GM19351 (cell line): ENCODE data around the gene EYA3.

Experiments used
- ATAC-seq: cut with Tn5 transposase; IDR thresholded peaks from one replicate; pipeline ENCODE4 v1.9.1; 2021; ENCODE audit warnings: mild to moderate bottlenecking, moderate library complexity; ENCODE audit not compliant: unreplicated experiment

EYA3 gene

DNA sequence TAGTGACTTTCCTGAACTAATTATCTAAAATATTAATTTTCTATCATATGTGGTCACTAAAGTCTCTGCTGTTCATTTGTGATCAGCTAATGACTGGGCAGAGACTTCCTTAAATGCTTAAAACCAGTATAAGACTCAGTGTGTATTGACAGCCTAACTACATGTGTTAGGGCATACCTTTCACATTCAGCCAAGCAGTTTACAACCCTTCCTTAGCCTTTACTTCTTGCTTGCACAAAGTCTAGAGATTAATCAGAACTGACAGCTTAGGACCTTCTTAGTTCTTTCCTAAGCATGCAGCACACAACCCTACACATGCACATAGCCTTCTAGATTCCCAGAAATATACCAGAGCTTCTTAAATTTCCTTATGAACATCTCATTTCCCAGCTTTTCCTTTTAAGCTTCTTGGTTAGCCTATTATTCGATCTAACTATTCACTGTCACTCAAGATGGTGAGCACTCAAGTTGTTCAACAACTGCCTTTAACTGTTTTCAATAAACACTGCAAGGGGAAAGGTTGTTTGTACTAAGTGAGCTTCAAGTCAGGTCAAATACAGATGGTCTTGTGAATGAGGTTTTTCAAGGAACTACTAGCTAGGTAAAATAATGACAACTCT lies 13.4 kb downstream of the EYA3 start:
- no peak for ATAC-seq

DNA sequence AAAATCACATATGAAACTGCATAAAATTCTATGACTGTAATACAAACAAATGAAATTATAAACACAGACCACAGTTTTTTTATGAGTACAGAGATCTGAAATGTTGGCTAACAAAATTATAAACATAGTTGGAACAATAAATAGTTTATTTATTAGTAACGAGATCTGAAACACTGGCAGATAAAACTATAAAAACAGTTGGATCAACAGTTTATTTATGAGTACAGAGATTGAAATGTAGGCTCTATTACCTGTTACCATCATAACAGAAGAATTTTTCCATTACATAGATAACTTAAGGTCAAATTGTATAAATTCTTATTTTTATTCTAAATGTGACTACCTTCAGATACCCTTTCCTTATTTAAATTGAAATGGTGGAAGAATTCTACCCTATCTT lies 14.5 kb downstream of the EYA3 start:
- no peak for ATAC-seq

DNA sequence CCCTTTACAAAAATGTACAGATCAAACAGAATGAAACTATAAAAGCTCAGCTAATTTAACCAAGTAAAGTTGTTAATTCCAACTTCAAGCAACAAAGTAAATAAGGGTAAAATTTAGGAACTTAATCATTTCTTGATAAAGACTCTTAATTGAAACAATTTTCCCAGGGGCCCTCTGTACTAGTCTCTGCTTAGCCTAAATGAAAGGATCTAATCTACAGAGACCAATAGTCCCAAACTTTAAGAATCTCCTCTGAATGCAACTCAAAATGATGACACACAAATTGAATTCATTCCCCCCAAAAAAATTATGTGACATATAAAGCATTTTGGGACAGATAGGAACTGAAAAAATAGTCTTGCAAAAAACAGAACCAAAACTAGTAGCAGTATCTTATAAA lies 16.6 kb downstream of the EYA3 start:
- no peak for ATAC-seq

DNA sequence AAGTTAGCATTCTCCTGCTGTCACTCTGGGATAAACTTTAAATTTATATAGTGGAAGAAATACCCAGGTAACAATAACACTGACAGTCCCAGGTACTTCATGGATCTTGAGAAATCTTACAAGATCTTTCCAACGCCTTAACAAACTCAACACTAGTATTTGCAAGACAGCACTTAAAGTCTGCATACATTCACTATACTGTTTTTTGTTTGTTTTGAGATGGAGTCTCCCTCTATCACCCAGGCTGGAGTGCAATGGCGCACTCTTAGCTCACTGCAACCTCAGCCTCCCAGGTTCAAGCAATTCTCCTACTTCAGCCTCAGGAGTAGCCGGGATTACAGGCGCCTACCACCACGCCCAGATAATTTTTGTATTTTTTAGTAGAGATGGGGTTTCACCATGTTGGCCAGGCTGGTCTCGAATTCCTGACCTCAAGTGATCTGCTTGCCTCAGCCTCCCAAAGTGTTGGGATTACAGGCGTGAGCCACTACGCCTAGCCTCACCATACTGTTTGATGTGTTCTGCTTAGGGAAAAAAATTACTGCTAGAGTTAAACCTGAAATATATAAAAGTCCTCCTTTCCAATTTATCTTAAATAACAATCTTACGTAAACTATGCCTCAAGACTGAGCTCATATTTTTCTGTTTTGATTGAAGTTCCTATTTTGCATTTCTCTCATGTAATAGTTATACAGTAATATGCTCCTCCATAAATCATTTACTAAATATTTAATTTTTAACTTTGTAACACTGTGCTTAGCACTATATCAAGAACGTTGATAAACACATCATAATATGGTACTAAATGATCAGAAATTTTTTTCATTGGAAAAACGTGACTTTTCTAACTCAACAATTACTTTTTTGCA lies 17.5 kb downstream of the EYA3 start:
- ATAC-seq = no peak

DNA sequence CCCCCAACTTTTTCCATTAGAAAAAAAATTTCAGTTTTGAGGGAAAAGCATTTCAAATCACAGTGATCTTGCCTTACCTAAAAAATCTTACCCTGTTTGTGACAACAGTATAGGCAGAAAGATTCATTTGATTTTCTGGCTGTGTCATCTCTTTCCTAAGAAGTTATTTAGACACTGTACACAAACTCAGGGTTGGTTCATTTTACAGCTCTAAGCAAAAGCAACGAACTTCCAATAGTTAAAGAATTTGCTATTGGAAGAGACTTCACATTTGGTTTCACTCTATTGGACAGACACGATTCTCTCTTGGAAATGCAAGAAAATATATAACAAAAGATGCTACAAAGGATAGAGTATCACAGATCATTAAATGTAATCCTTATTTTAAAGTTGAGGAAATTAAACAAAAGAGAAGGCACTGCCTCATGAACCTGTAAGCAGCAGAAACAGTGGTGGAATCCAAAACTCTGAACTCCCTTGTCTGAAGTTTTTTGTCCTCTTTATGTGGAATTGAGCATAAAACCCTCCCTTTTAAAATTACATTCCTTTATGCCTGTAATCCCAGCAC lies 20.8 kb downstream of the EYA3 start:
- no peak for ATAC-seq

DNA sequence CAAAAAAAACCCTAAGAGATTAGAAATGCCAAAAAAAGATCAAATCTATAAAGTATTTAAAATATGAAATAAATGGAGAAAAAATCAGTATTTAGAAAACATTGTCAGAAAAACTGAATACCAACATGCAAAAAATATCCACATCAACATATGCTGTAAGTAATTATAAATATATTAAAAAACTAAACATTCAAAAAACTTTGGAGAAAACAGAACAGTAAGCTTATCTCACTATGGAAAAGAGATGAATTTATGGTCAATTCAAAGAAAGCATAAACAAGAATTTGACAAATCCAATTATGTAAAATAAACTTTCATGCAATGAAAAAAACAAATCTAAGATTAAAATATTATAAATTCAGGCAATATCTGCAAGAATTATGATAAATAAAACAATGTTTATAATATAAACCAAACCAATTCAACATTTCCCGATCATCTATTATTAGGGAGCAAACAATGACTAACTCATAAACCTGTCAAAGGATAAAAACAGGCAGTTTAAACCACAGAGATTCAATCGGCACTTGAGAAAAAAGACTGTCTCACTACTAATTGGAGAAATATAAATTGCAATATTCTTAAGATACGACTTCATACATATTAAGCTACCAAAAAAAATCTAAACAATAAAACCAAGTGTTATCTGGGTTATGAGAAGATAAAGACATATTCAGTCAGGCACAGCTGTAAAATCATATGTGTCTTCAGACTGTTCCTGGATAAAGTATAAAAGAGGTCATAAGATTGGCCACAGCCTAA lies 21.8 kb downstream of the EYA3 start:
- ATAC-seq = no peak

DNA sequence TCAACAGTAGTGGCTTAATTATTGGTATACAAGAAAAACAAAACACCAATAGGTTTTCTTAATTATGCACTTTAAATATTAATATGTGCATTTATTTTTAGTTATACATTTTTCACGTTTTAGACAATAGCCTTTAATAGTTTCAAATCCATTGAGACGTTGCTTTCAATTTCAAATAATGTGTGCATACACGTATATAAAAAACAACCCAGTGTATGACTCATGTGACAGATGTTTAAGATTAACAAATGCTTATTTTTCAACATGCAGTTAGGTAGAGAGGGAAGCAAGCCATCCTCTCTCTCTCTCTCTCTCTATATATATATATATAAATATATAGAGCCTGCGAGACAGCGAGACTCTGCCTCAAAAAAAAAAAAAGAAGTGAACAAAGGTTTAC lies 24.3 kb downstream of the EYA3 start:
- no peak for ATAC-seq

DNA sequence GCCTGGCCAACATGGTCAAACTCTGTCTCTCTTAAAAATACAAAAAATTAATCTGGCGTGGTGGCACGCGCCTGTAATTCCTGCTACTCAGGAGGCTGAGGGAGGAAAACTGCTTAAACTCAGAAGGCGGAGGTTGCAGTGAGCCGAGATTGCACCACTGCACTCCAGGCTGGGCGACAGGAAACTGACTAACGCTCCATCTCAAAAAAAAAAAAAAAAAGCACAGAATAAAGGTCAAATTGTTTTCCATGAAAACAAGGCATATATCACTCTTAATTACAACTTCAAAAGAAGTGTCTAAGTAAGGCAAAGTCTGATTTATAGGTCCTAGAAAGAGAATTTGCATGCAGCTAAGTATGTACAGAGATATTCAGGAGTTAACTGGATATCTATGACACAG lies 25.6 kb downstream of the EYA3 start:
- no peak for ATAC-seq

DNA sequence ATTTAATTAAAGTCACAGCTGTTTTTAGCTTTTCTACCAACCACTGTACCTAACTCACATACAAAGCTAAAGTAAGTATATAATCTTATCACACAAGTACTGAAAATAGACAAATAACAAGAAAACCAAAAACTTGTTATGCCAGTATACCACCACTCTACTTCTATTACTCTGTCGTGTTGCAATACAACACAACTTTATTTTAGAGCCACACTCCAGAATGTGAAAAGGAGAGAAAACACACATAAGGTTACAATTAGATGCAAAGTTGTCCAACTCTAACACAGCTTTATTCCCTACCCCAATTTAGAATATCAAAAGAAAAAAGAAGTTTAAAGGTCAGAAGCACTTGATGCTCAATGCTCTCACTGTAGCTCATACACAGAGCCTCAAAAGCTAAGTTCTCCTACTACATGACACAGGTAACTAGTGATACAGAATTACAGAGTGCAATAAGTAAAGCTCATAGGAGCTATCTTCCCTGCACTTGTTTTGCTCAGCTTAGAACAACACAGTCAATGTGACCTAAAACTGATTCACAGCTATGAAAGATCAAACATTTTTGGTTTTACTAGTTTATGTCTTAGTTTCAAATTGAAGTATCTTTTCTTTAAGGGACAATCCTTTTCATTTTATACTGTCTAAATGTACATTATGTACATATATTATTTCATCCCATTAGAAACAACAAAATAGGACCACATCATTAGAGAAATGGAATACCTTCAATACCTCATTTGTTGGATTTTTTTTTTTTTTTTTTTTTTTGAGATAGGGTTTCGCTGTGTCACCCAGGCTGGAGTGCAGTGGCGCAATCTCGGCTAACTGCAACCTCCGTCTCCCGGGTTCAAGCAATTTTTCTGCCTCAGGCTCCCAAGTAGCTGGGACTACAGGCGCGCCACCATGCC lies 29.2 kb downstream of the EYA3 start:
- no peak for ATAC-seq

DNA sequence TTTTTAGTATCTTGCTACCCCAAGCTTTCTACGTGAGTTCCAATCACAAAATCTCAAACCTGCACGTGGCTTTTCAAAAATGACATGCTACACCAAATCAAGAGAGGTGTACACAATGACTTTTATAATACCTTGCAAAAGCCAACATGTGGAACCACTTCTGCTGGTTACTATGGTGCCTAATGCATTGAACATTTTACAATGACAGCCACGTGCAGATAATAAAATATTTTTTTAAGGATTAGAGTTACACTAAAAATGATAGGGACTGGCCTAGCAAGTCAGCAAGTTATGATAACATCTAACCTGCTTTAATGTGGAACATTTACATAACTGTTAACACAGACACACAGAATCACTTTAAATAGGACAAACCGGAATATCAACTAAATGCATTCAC lies 30.2 kb downstream of the EYA3 start:
- no peak for ATAC-seq

DNA sequence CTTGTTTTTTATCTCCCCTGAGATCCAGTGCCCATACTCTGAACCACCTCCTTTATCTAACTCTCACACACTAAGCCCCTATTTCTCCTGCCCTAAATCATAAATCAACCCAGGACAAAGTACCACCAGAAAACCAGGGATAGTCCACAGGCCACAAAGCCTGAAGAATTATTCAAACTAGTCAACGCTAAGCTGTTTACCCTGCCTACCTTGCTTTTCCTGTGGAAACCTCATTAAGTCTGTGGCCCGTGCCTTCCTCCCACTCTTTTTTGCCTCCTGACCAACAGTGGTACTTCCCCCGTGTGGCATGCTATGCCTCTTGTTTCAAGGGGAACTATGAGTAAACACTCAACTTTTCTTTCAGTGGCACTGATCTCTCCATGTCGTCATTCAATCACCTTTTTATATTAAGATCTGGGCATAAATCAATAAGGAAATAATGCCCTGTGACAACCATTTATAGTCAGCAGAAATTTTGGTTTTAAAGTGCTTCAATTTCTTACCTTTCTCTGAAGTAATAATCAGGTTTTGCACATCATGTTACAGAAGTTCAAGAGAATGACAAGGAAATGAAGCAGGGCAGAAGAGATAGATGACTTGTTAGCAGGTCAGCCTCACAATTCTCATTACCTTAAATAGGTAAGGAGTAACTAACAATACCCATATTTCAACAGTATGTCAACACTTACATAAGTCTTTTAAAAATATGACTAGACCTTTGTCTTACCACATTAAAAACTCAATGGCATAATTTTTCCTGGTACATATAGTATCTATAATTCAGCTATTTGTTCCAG lies 32.1 kb downstream of the EYA3 start:
- no peak for ATAC-seq

DNA sequence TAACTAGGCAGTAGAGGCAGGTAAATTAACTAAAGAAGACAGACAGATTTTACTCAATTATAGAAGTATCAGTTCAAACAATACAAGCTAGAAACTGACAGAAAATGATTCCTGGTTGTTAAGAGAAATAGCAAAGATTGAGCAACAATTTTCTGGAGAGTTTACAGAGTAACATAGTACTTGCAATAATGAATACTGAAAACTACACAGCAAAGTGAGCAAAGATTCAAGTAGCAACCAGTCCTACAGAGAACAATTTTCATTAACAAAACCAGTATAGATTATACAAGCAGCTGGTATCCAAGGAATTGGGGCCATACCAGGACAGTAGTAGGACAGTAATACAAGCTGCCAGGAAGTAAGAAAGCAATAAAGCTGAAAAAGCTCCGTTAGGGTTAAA lies 37.6 kb downstream of the EYA3 start:
- no peak for ATAC-seq

DNA sequence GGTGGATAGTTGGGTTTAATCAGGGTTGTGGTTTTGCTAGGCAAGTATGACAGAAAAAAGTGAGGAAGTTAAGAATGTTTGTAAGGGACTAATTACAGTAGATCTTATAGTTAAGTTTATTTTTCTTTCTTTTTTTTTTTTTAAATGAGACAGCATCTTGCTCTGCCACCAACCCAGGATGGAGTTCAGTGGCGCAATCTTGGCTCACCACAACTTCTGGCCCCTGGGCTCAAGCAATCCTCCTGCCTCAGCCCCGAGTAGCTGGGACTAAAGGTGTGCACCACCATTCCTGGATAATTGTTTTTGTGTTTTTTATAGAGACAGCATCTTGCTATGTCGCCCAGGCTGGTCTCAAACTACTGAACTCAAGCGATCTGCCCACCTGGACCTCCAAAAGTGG lies 41.7 kb downstream of the EYA3 start:
- no peak for ATAC-seq

DNA sequence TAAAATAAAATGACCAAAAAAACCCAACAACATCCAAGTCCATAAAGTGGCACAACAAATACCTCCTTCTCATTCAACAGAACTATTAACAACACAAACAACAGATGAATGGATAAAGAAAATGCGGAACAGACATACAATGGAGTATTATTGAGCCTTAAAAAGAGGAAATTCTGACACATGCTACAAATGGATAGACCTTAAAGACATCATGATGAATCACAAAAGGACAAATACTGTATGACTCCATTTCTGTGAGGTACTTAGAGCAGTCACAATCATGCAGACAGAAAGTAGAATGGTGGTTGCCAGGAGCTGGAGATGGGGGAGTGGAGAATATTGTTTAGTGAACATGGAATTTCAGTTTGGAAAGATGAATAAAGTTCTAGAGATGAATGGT lies 42.6 kb downstream of the EYA3 start:
- ATAC-seq = no peak

DNA sequence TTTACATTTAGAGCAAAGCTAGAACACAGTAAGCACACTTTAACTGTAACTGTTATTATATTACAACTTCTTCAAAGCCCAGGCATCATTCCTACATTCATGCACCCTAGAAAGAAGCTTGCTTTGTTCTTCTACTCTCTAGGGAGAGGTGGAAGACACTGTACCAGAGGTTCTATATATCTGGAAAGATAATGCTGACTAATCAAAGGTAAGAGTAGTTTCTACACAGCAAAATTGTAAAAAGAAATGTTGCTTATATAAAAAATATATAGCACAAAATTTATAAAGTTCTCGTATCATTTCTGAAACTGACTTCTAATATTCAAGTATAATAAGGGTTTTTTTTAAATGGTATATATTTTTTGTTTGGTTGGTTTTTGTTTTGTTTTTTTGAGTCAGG lies 44.0 kb downstream of the EYA3 start:
- ATAC-seq = no peak

DNA sequence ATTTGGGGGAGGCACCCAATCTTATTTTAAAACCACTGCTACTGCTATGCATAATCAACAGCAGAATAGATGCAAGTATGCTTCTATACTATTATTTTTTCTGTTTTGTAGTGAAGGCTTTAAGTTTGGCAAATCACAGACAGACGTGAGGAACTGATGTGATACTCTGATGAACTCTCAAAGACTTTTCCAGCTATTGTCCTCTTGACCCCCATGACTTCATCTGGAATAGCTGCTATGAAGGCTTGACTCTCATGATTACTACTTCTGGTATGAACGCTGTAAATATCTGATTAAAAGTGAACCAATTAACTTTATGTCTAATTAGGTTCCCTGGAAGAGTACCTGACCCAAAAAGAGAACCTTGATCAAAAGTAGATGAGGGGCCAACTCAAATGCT lies 49.1 kb downstream of the EYA3 start:
- ATAC-seq = no peak

DNA sequence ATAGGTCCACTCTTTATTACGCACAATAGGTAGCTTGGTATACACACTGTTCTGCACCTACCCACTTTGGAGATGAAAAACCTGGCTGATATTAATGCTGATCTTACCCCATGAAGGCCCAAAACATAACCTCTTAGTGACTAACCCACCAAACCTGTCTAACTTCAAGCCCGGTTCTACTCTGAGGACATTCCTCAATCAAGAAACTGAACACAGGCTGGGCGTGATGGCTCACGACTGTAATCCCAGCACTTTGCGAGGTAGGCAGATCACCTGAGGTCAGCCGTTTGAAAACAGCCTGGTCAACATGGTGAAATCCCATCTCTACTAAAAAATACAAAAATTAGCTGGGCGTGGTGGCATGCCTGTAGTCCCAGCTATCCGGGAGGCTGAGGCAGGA lies 50.5 kb downstream of the EYA3 start:
- no peak for ATAC-seq

DNA sequence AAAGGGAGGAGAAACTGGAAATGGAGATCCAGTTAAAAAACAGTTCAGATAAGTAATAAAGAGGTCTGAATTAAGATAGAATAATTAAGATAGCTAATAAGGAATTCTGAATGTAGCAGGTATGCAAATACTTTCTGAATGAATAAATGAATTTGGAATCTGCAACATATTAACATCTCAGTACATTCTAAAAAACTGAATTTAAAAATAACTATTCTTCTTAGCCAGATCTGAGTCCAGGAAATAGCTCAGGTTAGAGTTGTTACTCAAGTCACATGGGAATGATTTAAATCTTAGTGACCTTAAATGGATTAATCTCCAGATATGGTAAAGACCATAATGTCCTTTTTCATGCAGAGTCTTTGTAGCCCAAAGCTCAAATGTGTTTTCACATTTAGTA lies 51.2 kb downstream of the EYA3 start:
- ATAC-seq = no peak

DNA sequence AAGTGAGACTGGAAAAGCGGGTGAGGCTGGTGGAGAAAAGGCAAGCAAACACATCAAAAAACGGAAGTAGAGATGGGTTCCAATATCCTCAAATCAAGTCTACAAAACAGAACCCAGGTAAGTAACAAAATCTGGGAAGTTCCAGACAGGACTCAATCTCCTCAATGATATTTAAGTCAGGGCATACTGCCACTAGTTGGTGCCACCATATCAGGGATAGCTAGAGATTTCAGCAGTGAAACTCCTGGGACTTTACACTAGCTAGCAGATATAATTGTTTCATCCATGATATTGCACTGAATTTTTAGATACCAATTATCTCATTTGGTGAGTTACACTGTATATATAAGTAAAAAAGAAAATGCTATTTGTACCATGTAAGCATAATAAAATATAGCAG lies 52.0 kb downstream of the EYA3 start:
- no peak for ATAC-seq

DNA sequence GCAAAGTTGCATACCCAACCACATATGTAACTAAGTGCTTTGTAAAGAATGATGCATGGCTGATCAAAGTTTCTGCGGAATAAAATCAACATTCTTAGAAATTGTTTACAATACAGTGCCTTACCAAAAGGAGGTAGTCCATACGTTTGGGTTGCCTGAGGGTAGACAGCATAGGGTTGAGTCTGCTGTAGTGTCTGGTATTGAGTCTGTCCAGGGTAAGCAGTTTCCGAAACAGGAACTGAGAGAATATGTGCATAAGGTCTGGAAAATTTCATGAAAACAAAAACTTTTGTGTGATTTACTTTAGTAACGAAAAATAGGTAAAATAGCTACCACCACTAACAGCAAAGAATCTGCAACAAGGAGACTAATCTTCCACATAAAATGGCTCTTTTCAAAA lies 53.0 kb downstream of the EYA3 start:
- no peak for ATAC-seq
